Smooth muscle cell (in vitro differentiated cells): ENCODE results near the gene MPV17. TPM values are rescaled to one million over a fixed set of nuclear protein-coding genes. Genes with fewer than 3 reads are reported as not detected.

ENCODE experiments used
- DNase-seq: peaks from one replicate; lab custom pipeline; 2025; ENCODE audit not compliant: unreplicated experiment; lab: John Stamatoyannopoulos, UW
- H2AFZ ChIP-seq: fragments of 200-600 bp; sonication (generic); 2 replicates; pipeline ENCODE4 v1.6.0; 2016; ENCODE audit warnings: antibody characterized with exemption, low read depth, mild to moderate bottlenecking
- H3F3A ChIP-seq: fragments of 200-600 bp; sonication (generic); 2 replicates; pipeline ENCODE4 v1.6.0; 2017; ENCODE audit warnings: antibody characterized with exemption, low read depth
- H3K27ac ChIP-seq: fragments of 200-600 bp; sonication (generic); 2 replicates; pipeline ENCODE4 v1.5.1; 2016; ENCODE audit warnings: low read depth, mild to moderate bottlenecking
- H3K27me3 ChIP-seq: fragments of 200-600 bp; sonication (generic); 2 replicates; pipeline ENCODE4 v1.6.1; 2016; ENCODE audit warnings: low read depth, mild to moderate bottlenecking
- H3K36me3 ChIP-seq: fragments of 200-600 bp; sonication (generic); 2 replicates; pipeline ENCODE4 v1.5.1; 2016; ENCODE audit warnings: low read depth
- H3K4me1 ChIP-seq: fragments of 200-600 bp; sonication (generic); 2 replicates; pipeline ENCODE4 v1.5.1; 2016; ENCODE audit warnings: low read depth
- H3K4me2 ChIP-seq: fragments of 200-600 bp; sonication (generic); 2 replicates; pipeline ENCODE4 v1.6.0; 2016; ENCODE audit warnings: mild to moderate bottlenecking
- H3K4me3 ChIP-seq: fragments of 200-600 bp; sonication (generic); 2 replicates; pipeline ENCODE4 v1.5.1; 2016; ENCODE audit warnings: mild to moderate bottlenecking
- H3K79me2 ChIP-seq: fragments of 200-600 bp; sonication (generic); 2 replicates; pipeline ENCODE4 v1.6.0; 2016; ENCODE audit warnings: low read depth, mild to moderate bottlenecking
- H3K9ac ChIP-seq: fragments of 200-600 bp; sonication (generic); 2 replicates; pipeline ENCODE4 v1.6.0; 2016; ENCODE audit warnings: low read depth
- H3K9me3 ChIP-seq: fragments of 200-600 bp; sonication (generic); replicated peaks from 2 replicates; pipeline ENCODE4 v1.5.1; 2016; ENCODE audit warnings: low read depth
- H4K20me1 ChIP-seq: fragments of 200-600 bp; sonication (generic); 2 replicates; pipeline ENCODE4 v1.6.0; 2016; ENCODE audit warnings: low read depth
- WGBS: methylation state at CpG from one replicate; pipeline ENCODE4 v1.1.7; 2016; ENCODE audit warnings: low lambda C conversion rate; 5-methylcytosine and 5-hydroxymethylcytosine counted together
- polyA plus RNA-seq: library from polyadenylated mRNA; unstranded; fragments of >200 nt; fragmentation: Nextera tagmentation; extraction: Ambion mirVana; gene quantifications from 2 replicates; pipeline ENCODE4 v1.2.1, GENCODE V29; 2016
- total RNA-seq: library from RNA; depleted of rRNA; stranded (reverse); fragments of >200 nt; gene quantifications from 2 replicates; pipeline ENCODE4 v1.2.3, GENCODE V29; 2014
- TF ChIP-seq, protein P1 (sequence below): fragments of 200-600 bp; sonication (generic); IDR thresholded peaks from 2 replicates; pipeline ENCODE4 v1.5.1; 2017; ENCODE audit warnings: borderline replicate concordance, mild to moderate bottlenecking, antibody characterized with exemption; ENCODE audit not compliant: insufficient read depth, poor library complexity, severe bottlenecking

MPV17 gene
- total and polyA plus RNA-seq, 2 experiments from 2014 or later = 114 to 117 TPM

DNA sequence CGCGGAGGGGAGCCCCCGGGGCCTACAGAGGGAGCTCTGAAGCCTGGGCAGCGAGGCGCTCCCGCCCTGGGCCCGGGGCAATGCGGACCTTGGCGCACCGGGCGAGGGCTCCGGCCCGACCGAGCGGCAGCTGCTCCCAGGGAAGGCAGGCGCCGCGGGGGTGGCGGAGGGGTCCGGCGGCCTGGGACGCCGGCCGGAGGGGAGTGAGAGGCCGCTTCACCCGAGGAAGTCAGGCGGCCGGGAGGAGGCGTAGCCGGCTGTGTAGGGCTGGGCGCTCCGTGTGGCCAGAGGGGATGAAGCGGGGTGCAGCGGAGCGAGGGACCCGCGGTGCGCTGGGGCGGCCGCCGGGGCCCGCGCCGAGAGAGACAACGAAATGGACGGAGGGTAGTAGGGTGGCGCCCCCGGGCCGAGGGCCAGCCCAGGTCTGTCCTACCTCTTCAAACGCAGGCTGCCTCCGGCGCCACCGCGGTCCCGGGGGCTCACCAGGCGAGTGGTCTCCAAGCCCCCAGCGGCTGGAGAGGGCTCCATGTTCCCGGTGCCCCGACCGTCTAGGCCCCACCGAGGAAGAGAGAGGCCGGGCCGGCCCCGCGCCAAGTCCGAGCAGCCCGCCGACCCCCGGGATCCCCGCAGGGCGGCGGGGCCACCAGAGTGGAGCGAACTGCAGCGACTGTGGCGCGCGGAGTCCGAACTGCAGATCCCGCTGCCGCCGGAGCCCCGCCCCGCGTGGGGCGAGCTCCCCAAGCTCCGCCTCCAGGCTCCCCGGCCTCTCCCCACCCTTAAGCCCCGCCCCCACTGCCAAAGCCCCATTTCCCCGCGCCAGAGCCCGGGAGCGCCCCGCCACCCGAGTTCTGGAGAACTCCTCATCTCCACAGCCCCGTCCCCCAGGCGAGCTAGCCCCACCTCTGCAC, 60.3 kb downstream of the MPV17 start, which contains the start of gene SLC30A3:
Gene SLC30A3 (minus strand): TSS at position 669 of the 908 bp plus-strand sequence. CDS start 141 bp downstream, at position 528.
- H3K27ac ChIP-seq = no peak within 1 kb of the TSS
- H3K4me3 ChIP-seq = peak within 1 kb of the TSS; percentile 46
- H3K9me3 ChIP-seq = no peaks in the 10 kb centered on the region
- H3K9ac ChIP-seq = no peak within 1 kb of the TSS
- H3K79me2 ChIP-seq = no peaks in the 10 kb centered on the region
- DNase-seq = peak; percentile 15
- TF ChIP-seq, protein P1, sequence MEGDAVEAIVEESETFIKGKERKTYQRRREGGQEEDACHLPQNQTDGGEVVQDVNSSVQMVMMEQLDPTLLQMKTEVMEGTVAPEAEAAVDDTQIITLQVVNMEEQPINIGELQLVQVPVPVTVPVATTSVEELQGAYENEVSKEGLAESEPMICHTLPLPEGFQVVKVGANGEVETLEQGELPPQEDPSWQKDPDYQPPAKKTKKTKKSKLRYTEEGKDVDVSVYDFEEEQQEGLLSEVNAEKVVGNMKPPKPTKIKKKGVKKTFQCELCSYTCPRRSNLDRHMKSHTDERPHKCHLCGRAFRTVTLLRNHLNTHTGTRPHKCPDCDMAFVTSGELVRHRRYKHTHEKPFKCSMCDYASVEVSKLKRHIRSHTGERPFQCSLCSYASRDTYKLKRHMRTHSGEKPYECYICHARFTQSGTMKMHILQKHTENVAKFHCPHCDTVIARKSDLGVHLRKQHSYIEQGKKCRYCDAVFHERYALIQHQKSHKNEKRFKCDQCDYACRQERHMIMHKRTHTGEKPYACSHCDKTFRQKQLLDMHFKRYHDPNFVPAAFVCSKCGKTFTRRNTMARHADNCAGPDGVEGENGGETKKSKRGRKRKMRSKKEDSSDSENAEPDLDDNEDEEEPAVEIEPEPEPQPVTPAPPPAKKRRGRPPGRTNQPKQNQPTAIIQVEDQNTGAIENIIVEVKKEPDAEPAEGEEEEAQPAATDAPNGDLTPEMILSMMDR = no peak
- H3K27me3 ChIP-seq = peaks cover 95% of the 10 kb centered on the region
- 2% methylated on average over 77 of the region's 96 CpGs for WGBS
- H3K4me1 ChIP-seq = peaks cover 18% of the 10 kb centered on the region
- no peaks in the 10 kb centered on the region for H3F3A ChIP-seq
- no peaks in the 10 kb centered on the region for H3K36me3 ChIP-seq
- peak within 1 kb of the TSS; percentile 88 for H3K4me2 ChIP-seq
- no peaks in the 10 kb centered on the region for H4K20me1 ChIP-seq
- no peak within 1 kb of the TSS for H2AFZ ChIP-seq

DNA sequence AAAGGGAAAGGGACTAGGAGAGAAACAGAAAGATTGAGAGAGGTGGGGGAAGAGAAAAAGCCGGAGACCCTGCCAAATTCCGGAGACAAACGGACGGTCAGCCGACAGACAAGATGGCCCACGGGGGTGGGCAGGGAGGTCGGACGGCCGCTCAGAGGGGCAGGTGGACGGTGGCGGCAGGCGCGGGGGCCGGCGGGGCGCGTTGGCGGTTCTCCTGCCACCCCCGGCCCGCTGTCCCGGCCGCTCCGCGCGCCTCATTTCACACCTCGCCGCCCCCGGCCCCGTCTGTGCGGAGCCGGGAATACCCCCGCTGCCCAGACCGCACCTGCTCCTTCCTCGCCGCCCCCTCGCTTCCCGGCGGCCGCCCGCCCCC, 61.0 kb downstream of the MPV17 start:
- Histone ChIP-seq H4K20me1 (no peaks in the 10 kb centered on the region), H3K4me1 (peaks cover 18% of the 10 kb centered on the region), H3K27ac (no peak overlapping the region), H3K36me3 (no peaks in the 10 kb centered on the region), H3K4me3 (no peak overlapping the region), H3K4me2 (peak overlapping the region; percentile 88), H2AFZ (no peak overlapping the region), H3K79me2 (no peaks in the 10 kb centered on the region), H3F3A (no peaks in the 10 kb centered on the region), H3K9ac (no peak overlapping the region), H3K9me3 (no peaks in the 10 kb centered on the region), H3K27me3 (peaks cover 95% of the 10 kb centered on the region)
- 8% methylated on average over 12 of the region's 40 CpGs for WGBS
- no peak for DNase-seq
- TF ChIP-seq, protein P1 = no peak

DNA sequence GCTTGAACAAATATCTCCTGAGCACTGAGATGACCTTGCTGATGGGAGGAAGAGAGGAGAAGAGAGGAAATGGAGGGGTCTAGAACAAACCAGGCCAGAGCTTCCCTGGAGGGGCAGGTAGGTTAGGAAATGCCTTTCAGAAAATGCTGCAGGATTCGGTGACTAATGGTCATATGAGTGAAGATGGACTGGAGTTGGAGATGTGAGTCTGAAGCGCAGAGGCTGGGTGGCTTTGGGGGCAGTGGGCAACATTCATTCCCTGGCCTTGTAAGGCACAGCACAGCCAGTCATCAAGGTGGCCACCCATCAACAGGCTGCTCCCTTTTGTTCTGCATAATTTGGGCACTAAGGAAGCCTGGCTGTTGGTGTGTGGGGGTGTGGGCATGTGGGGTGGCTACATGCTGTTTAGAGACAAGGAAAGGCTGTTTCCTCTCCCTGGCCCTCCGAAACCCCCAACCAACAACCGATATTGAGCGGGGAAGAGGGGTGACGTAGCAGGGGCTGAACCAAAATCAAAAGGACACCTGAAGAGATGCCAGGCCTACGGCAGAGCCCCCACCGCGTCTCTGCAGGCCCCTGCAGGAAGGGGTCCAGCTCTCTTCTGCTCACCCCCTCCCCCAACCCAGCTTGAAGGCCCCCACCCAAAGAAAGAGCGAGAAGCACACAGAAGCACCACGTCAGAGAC, 61.5 kb downstream of the MPV17 start:
- TF ChIP-seq, protein P1 = no peak
- Histone ChIP-seq H2AFZ (no peak overlapping the region), H3K36me3 (no peaks in the 10 kb centered on the region), H3K4me2 (peak overlapping the region; percentile 88), H3K4me3 (no peak overlapping the region), H3K9ac (no peak overlapping the region), H3K9me3 (no peaks in the 10 kb centered on the region), H3K4me1 (peaks cover 18% of the 10 kb centered on the region), H3K27me3 (peaks cover 95% of the 10 kb centered on the region), H4K20me1 (no peaks in the 10 kb centered on the region), H3K79me2 (no peaks in the 10 kb centered on the region), H3K27ac (no peak overlapping the region), H3F3A (no peaks in the 10 kb centered on the region)
- no peak for DNase-seq
- 59% methylated on average over 10 of the region's 11 CpGs for WGBS

Other genes starting within 250 kb of the MPV17 start
- gene EMILIN1, start 244.5 kb downstream of the MPV17 start, total RNA-seq = 111 and 131 TPM in 2 replicates
- gene EMILIN1, start 244.5 kb downstream of the MPV17 start, polyA plus RNA-seq = 330 and 518 TPM in 2 replicates
- gene KHK, start 236.3 kb downstream of the MPV17 start, total RNA-seq = 0.27 and 0.94 TPM in 2 replicates
- 1.6 and 2.1 TPM in 2 replicates for gene KHK, start 236.3 kb downstream of the MPV17 start, polyA plus RNA-seq
- 0.27 TPM in 1 of 2 replicates, not detected in the other for gene CGREF1, start 204.0 kb downstream of the MPV17 start, total RNA-seq
- 0.85 and 0.97 TPM in 2 replicates for gene CGREF1, start 204.0 kb downstream of the MPV17 start, polyA plus RNA-seq
- not detected in 2 replicates for gene ABHD1, start 199.3 kb downstream of the MPV17 start, total RNA-seq
- 0.13 TPM in 1 of 2 replicates, not detected in the other for gene ABHD1, start 199.3 kb downstream of the MPV17 start, polyA plus RNA-seq
- 44.9 and 53.2 TPM in 2 replicates for gene PREB, start 188.5 kb downstream of the MPV17 start, total RNA-seq
- 62.6 and 78.5 TPM in 2 replicates for gene PREB, start 188.5 kb downstream of the MPV17 start, polyA plus RNA-seq
- gene PRR30, start 183.7 kb downstream of the MPV17 start, total RNA-seq = not detected in 2 replicates
- not detected in 2 replicates for gene PRR30, start 183.7 kb downstream of the MPV17 start, polyA plus RNA-seq
- not detected in 2 replicates for gene TCF23, start 174.1 kb downstream of the MPV17 start, total RNA-seq
- not detected in 2 replicates for gene TCF23, start 174.1 kb downstream of the MPV17 start, polyA plus RNA-seq
- 233 and 243 TPM in 2 replicates for gene ATRAID, start 111.1 kb downstream of the MPV17 start, total RNA-seq
- gene ATRAID, start 111.1 kb downstream of the MPV17 start, polyA plus RNA-seq = 319 and 335 TPM in 2 replicates
- 32.3 and 49.8 TPM in 2 replicates for gene SLC5A6, start 110.8 kb downstream of the MPV17 start, total RNA-seq
- 25.7 and 35.8 TPM in 2 replicates for gene SLC5A6, start 110.8 kb downstream of the MPV17 start, polyA plus RNA-seq
- gene CAD, start 105.7 kb downstream of the MPV17 start, total RNA-seq = 20.3 and 20.4 TPM in 2 replicates
- gene CAD, start 105.7 kb downstream of the MPV17 start, polyA plus RNA-seq = 32.4 and 34.3 TPM in 2 replicates
- not detected in 2 replicates for gene SLC30A3, start 60.0 kb downstream of the MPV17 start, total RNA-seq
- 0.17 TPM in 1 of 2 replicates, not detected in the other for gene SLC30A3, start 60.0 kb downstream of the MPV17 start, polyA plus RNA-seq
- not detected in 2 replicates for gene DNAJC5G, start 47.7 kb downstream of the MPV17 start, total RNA-seq
- not detected in 2 replicates for gene DNAJC5G, start 47.7 kb downstream of the MPV17 start, polyA plus RNA-seq
- 0.22 TPM in 1 of 2 replicates, not detected in the other for gene TRIM54, start 40.7 kb downstream of the MPV17 start, total RNA-seq
- 0.80 TPM in 1 of 2 replicates, not detected in the other for gene TRIM54, start 40.7 kb downstream of the MPV17 start, polyA plus RNA-seq
- gene UCN, start 14.7 kb downstream of the MPV17 start, total RNA-seq = 0.36 and 0.54 TPM in 2 replicates
- gene UCN, start 14.7 kb downstream of the MPV17 start, polyA plus RNA-seq = 2.7 and 3.6 TPM in 2 replicates
- gene GTF3C2, start 33.7 kb upstream of the MPV17 start, total RNA-seq = 37.7 and 42.3 TPM in 2 replicates
- 40.3 and 53.8 TPM in 2 replicates for gene GTF3C2, start 33.7 kb upstream of the MPV17 start, polyA plus RNA-seq
- 30.6 and 36.4 TPM in 2 replicates for gene EIF2B4, start 47.2 kb upstream of the MPV17 start, total RNA-seq
- gene EIF2B4, start 47.2 kb upstream of the MPV17 start, polyA plus RNA-seq = 70.2 and 80.0 TPM in 2 replicates
- gene SNX17, start 47.5 kb upstream of the MPV17 start, total RNA-seq = 84.5 and 88.4 TPM in 2 replicates
- gene SNX17, start 47.5 kb upstream of the MPV17 start, polyA plus RNA-seq = 128 and 155 TPM in 2 replicates
- 6.5 and 7.6 TPM in 2 replicates for gene ZNF513, start 57.6 kb upstream of the MPV17 start, total RNA-seq
- 15.7 and 21.3 TPM in 2 replicates for gene ZNF513, start 57.6 kb upstream of the MPV17 start, polyA plus RNA-seq
- 30.2 and 32.8 TPM in 2 replicates for gene PPM1G, start 86.5 kb upstream of the MPV17 start, total RNA-seq
- 48.7 and 60.0 TPM in 2 replicates for gene PPM1G, start 86.5 kb upstream of the MPV17 start, polyA plus RNA-seq
- 134 and 145 TPM in 2 replicates for gene NRBP1, start 105.5 kb upstream of the MPV17 start, total RNA-seq
- gene NRBP1, start 105.5 kb upstream of the MPV17 start, polyA plus RNA-seq = 195 and 197 TPM in 2 replicates
- gene KRTCAP3, start 119.3 kb upstream of the MPV17 start, total RNA-seq = 1.7 and 2.9 TPM in 2 replicates
- 3.2 and 9.2 TPM in 2 replicates for gene KRTCAP3, start 119.3 kb upstream of the MPV17 start, polyA plus RNA-seq
- 17.4 and 26.3 TPM in 2 replicates for gene IFT172, start 166.6 kb upstream of the MPV17 start, total RNA-seq
- gene IFT172, start 166.6 kb upstream of the MPV17 start, polyA plus RNA-seq = 12.5 and 22.2 TPM in 2 replicates
- 6.7 and 8.8 TPM in 2 replicates for gene FNDC4, start 172.1 kb upstream of the MPV17 start, total RNA-seq
- 20.3 and 24.1 TPM in 2 replicates for gene FNDC4, start 172.1 kb upstream of the MPV17 start, polyA plus RNA-seq
- gene GCKR, start 173.7 kb upstream of the MPV17 start, total RNA-seq = not detected in 2 replicates
- gene GCKR, start 173.7 kb upstream of the MPV17 start, polyA plus RNA-seq = 0.48 and 0.70 TPM in 2 replicates